ENCODE data around the gene GTF2IRD1. TPM values are rescaled to one million over a fixed set of nuclear protein-coding genes. Genes with fewer than 3 reads are reported as not detected.
A peak's percentile ranks its signal among the peaks of the same experiment; 100 is the strongest.
"Not testable (repeated sequence)": the region's sequence is repeated elsewhere in the genome, so short reads cannot be mapped to it uniquely, and the experiment has no call there.

Gene GTF2IRD1
- total RNA-seq, 1 donor from 2014 or later = 49.1 TPM

DNA sequence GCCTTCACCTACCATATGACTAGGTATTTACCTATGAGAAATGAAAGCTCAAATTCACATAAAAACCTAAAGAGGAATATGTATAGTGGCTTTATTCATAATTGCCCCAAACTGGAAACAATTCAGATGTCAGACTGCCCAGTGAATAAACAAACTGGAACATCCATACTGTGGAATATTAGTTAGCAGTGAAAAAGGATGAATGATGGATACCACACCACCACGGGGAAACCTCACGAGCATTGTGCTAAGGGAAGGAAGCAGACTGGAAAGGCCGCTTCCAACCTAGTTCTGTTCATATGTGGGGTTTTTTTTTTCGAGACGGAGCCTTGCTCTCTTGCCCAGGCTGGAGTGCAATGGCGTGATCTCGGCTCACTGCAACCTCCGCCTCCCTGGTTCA lies 16.8 kb downstream of the GTF2IRD1 start:
- ATAC-seq = no peak

DNA sequence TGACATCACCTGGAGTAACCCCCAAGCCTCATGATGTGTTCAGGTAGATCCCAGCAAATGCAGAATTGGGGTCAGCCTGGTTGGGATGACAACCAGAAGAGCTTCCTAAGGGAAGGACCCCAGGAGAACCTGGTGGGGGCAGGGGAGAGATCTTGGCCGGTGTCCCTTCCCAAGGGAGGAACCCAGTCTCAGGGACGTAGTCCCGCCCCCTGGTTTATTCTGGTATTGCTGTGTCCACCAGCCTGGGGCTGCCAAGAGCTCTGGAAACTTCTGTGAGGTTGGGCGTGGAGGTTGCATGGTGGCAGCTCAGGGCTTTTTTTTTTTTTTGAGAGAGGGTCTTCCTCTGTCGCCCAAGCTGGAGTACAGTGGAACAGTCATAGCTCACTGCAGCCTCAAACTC lies 19.4 kb downstream of the GTF2IRD1 start:
- no peak for ATAC-seq

DNA sequence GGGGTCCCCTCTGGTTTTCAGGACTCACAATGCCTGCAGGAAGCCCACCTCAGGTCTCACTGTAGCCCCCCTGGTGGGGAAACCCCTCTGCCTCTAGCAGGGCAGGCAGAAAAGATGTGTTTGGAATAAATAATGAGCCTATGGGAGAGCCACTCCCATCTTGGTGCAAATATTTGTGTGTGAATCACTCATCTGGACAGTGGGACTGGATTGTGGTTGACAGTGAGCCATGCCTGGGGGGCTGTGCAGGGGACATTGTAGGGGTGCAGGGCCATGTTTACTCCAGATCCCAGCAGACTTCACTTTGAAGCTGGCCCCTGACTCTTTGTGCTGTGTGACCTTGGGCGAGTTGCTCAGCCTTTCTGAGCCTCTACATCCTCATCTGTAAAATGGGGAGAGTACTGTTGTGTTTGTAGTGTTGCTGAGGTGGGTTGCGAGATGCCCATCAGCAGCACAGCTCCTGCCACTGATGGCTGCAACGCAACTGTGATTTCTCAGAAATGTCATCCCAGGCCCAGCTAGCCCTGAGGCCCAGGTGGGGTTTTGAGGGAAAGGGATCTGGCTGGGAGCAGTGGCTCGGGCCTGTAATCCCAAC lies 20.7 kb downstream of the GTF2IRD1 start:
- no peak for ATAC-seq

DNA sequence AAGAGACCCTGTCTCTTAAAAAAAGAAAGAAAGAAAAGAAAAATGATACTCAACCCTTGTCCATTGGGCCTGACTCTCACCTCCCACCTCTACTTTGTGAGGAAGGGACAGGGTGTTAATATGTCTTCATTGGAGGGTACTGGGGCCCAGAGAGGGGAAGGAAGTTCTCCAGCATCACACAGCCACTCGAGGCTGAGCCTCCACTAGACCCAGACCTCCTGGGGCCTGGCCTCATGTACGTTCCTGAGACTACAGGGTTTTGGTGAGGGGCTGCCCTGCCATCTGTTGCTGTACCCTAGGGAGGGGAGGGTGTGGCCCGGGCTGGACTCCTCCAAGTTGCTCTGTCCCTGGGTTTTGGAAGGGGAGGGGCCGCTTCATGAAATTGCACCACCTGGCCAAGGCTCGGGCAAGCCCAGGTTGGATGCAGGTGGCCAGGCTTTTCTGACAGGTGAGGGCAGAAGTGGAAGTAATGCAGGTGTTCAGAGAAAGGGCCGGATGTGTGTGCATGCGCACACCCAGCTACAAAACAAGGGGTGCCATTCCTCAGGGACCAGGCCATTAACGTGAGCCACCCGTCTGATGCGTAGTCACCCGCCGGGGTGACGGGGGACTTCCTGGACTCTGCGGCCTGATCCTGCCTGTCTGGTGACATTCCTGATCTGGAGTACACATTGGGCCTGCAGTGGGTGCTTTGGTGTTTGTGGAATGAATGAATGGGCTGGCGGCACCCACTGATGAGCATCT lies 21.7 kb downstream of the GTF2IRD1 start:
- ATAC-seq = peak; percentile 69

DNA sequence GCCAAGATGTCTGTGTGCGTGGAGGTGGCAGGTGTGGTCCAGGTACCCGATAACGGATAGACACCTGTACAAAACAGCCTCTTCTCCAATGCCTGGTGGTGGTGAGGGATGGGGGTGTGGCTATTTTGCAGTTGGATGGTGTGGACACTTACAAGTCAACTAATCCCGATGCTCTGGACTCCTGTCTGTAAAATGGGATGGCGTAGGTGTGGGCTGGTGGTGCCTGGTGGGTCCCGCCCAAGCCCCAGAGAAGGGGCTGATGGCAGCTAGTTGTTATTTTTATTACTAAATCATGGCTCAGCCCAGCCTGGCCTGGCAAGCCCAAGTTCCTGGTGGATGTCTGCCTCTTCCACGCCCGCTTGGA lies 22.3 kb downstream of the GTF2IRD1 start:
- ATAC-seq = no peak

DNA sequence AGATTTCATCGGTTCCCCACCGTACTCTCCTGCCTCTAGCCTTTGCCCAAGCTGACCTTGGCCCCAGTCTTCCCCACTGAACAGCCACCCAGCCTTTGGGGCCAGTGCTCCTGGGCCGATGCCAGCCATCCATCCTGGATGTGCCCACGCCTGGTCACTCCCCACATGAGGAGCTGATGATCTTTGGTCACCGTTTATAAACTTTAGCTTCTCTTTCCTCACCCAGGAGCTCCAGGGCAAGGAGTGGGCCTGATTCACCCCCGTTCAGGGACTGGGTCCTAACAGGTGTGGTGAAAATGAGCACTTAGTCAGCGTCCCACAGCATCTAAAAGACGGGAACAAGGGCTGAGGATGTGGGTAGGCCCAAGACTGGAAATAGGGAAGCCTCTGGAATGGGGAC lies 22.9 kb downstream of the GTF2IRD1 start:
- ATAC-seq = peak; percentile 46

DNA sequence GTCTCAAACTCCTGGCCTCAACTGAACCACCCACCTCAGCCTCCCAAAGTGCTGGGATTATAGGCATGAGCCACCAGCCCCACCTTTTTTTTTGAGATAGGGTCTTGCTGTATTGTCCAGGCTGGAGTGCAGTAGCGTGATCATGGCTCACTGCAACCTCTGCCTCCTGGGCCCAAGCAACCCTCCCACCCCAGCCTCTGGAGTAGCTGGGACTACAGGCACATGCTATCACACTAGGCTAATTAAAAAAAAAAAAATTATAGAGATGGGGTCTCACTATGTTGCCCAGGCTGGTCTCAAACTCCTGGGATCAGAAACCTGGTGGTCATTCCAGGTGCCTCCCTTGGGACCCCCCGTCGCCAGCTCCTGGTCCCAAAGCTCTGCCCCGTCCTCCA lies 25.0 kb downstream of the GTF2IRD1 start:
- ATAC-seq = no peak

DNA sequence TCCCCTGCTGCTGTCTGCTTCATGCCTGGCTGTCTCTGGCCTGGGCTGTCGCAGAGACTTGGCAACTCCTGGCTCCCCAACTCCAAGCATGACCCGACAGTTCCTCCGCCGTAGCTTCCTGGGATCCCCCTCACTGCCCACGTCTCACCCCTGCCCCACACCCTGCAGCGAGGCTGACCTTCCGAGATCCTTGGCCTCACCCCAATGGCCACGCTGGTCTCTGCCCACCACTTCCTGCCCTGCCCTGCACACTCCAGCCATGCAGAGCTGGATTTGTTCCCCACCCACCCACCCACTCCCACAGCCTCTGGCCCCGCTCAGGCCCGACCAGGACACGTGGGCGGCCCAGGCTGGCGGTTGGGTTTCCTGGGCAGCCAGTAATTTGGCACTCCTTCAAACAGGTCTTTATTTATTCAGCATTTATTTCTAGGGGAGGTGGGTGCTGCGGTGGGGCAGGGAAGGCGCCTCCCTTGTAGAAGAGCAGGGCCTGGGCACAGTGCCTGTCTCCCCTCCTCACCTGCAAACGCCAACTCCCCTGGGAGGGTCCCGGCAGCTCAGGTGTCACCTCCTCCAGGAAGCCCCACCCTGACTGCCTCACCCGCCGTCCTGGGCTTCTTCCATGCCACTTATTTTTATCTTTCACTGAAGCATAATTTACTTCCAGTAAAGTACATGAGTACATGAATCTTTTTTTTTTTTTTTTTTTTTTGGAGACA lies 25.5 kb downstream of the GTF2IRD1 start:
- ATAC-seq = no peak

DNA sequence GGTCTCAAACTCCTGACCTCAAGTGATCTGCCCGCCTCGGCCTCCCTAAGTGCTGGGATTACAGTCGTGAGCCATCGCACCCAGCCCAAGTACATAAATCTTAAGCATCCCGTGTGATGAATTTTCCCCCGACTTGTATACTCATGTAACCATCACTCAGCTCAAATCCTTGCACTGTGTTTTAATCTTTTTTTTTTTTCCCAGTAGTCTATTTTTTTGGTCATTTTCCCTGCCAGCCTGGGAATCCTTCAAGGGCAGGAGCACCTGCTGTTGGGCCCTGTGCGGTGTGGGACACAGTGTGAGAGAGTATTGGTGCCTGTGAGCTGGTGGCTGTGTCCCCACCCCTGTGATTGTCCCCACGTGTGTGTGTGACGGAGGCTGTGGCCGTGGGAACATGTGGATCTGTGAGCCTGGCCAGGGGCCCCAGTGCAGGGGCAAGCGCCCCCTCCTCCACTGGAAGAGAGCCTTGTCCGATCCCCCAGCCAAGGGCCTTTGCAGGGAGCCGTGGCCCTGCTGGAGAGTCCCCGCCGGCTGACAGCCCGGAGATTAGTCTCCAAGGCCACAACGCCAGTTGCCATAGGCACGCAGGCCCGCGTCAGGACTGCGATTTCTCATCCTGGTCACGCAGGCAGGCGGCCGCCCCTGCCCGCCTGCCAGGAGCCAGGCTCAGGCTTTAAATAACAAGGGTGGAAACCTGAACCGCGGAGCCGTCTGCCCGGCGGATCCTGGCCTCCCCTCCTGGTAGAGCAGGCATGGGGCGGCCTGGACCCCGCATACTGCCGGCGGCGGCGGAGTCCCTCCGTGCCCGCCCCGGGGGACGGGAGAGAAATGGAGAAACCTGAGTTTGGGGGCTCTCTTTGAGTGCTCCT lies 26.5 kb downstream of the GTF2IRD1 start:
- ATAC-seq = peak; percentile 54

DNA sequence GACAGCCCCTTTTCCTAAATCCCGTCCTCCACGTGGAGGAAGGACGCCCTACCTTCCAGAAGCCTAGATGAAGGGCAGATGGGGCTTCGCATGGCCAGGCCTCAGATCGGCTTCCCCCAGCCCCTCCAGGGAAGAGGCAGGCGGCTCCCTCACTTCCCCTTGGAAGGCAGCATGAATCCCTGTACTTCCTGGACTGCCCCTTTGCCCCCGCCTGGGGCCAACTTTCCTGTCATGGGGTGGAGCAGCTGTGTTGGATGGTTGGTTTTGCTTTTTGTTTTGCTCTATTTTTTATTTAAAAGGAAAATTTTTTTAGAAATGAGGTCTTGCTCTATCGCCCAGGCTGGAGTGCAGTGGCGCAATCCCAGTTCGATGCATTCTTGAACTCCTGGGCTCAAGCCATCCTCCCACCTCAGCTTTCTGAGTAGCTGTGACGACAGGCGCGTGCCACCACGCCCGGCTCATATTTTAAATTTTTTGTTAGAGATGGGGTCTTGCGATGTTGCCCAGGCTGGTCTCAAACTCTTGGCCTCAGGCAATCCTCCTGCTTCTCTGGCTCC lies 27.2 kb downstream of the GTF2IRD1 start:
- ATAC-seq = no peak

DNA sequence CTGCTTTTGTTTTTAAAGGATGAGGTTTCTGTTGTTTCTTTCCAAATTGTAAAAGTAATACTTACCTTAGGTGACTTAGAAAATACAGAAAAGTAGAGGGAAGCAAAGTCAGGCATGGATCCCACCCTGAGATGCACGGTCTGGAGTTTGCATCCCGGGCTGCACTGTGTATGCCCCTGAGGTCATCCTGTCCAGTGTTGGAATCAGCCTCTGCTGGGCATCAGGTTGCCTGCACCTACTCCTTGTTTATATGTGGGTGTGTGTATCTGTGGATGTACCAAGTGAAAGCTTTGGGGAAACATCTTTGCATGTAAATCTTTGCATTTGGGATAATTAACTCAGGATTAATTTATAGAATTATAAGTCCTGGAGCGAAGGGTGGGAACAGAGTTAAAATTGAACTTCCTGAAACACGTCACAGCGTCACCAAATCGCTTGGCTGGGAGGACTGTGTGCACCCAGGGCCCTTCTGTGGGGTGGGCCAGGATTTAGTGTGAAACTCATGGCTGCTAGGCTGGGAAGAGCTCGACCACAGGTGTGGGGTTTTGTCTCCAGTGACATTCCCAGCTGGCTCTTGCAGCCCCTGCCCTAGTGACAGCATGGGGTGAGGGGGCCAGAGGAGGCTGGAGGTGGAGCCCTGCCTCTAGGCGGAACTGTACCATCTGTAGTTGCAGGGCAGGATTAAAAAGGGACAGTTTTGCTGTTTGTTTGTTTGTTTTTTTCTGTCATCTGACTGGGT lies 27.9 kb downstream of the GTF2IRD1 start:
- no peak for ATAC-seq

DNA sequence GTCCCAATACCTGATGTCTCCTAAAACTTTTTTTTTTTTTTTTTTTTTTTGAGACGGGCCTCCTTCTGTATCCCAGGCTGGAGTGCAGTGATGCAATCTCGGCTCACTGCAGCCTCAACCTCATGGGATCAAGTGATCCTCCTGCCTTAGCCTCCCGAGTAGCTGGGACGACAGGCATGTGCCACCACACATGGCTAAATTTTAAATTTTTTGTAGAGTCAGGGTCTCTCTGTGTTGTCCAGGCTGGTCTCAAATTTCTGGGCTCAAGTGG lies 28.4 kb downstream of the GTF2IRD1 start:
- ATAC-seq = no peak

DNA sequence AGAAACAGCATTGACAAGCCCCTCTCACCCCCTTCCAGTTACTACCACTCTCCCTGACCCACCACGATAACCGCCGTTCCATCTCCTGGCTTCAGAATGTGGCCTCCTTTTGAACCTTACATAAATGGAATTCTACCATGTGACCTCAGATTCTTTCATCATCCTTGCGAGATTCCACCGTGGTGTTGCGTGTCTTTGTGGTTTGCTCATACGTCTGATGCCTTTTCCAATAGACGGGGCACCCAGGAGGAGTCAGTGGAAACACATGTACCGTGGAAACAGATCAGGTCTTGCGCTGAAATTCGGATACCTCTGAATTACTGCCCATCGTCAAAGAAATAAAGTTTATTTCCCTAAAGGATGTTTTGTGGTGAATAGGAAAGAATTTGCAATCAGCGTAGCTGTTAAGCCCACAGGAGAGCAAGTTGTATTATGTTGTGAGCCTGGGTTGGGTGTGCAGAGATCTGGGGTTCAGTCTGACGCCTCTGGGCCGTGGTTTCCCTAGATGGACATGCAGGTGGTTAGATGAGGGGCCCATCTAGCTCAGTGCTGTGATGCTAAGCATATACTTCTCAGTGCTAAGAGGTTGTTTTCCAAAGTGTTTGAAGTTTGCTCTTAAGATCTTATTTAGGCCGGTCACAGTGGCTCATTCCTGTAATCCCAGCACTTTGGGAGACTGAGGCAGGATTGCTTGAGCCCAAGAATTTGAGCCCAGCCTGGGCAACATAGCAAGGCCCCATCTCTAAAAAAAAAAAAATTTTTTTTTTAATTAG lies 29.1 kb downstream of the GTF2IRD1 start:
- ATAC-seq = no peak

DNA sequence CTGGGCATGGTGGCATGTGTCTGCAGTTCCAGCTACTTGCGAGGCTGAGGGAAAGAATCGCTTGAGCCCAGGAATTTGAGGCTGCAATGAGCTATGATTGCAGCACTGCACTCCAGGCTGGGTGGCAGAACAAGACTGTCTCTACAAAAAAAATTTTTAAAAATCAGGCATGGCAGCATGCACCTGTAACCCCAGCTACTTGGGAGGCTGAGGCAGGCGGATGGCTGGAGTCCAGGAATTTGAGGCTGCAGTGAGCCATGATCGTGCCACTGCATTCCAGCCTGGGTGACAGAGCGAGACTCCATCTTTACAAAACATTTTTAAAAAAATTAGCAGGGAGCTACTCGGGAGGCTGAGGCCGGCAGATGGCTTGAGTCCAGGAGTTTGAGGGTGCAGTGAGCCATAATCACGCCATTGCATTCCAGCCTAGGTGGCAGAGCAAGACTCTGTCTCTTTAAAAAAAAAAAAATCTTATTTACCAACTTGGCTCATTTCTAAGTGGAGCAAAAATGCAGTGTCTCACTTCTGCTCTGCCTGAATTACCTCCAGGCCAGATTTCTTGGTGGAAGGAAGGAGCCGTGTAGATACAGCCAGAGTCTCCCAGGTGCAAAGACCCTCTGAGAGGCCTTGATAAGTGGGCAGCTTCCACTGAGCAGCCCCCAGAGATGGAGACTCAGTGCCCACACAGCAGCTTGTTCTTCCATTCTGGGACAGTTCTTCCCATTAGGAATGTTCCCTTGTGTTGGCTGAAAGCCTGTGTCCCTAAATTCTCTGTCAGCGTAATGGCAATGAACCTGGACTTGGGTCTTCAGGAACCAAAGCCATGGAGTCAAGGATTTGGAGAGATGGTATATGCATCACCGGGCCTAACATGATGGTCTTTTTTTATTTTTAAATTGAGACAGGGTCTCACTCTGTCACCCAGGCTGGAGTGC lies 30.0 kb downstream of the GTF2IRD1 start:
- no peak for ATAC-seq

DNA sequence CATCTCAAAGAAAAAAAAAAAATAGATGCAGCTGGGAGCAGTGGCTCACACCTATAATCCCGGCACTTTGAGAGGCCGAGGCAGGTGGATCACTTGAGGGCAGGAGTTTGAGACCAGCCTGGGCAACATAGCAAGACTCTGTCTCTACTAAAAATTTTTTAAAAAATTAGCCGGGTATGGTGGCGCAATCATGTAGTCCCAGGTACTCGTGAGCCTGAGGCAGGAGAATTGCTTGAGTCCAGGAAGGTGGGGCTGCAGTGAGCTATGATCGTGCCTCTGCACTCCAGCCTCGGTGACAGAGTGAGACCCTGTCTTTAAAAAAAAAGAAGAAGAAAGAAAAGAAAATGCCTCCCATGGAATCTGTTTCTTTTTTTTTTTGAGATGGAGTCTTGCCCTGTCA lies 31.9 kb downstream of the GTF2IRD1 start:
- ATAC-seq = no peak

DNA sequence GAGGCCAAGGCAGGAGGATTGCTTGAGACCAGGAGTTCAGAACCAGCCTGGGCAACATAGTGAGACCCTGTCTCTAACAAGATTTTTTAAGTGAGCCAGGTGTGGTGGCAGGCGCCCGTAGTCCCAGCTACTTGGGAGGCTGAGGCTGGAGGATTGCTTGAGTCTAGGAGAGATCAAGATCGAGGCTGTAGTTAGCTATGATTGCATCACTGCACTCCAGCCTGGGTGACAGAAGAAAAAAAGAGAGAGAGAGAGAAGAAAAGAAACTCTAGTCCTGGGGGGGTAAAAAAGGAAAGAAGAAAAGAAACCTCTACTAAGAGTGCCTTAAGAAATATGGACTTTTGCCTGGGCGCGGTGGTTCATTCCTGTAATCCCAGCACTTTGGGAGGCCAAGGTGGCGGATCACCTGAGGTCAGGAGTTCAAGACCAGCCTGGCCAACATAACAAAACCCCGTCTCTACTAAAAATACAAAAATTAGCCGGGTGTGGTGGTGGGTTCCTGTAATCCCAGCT lies 34.9 kb downstream of the GTF2IRD1 start:
- ATAC-seq = not testable (repeated sequence)

DNA sequence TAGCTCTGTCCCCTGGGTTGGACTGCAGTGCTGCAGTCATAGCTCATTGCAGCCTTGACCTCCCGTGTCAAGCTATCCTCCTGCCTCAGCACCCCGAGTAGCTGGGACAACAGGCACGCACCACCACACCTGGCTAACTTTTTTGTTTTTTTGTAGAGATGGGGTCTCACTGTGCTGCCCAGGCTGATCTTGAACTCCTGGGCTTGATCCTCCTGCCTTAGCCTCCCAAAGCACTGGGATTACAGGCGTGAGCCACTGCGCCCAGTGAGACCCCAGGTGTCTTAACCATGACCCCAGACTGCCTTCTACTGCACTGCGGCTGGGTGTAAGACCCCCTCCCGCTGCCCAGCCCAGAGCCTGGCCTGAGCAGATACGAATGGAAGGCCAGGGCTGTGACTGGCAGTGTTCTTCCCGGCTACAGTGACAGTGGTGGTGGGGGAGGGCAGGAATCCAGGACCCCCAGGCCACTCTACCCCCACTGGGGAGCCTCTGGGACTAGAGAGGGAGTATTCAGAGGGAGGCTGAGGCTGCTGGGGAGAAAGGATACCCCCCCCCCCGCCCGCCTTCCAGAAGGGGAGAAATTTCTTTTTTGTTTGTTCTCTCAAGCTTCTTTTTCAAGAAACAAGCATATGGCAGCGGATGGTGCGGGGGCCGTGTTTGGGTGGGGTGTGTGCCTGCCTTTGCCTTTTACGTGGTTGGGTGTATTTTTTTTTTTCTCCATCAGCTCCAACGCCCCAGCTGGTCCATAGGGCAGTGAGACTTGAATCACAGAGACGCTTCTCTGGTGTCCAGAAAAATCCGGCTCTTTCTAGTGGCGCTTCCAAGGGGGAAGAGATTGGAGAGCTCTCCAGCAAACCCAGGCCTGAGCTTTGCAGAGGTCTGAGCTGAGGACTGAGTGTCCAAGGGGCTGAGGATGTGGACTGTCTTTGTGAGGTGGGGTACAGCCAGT lies 36.6 kb downstream of the GTF2IRD1 start:
- no peak for ATAC-seq

DNA sequence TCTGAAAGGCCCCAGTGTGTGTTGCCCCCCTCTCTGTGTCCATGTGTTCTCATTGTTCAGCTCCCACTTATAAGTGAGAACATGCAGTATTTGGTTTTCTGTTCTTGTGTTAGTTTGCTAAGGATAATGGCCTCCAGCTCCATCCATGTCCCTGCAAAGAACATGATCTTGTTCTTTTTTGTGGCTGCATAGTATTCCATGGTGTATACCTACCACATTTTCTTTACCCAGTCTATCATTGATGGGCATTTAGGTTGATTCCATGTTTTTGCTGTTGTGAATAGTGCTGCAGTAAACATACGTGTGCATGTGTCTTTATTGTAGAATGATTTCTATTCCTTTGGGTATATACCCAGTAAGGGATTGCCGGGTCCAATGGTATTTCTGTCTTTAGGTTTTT lies 37.8 kb downstream of the GTF2IRD1 start:
- ATAC-seq = not testable (repeated sequence)

DNA sequence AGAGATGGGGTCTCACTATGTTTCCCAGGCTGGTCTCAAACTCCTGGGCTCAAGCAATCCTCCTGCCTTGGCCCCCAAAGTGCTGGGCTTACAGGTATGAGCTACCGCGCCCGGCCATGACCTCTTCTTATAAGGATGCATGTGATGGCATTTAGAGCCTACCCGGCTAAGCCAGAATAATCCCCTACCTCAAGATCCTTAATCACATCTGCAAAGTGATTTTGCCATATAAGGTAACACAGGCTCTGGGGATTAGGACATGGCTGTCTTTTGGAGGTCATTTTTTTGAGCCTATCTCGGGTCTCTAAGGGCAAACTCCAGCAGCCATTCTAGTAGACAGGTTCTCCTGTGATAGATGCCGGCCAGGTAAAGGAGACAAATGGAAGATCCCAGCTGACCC lies 39.6 kb downstream of the GTF2IRD1 start:
- ATAC-seq = no peak
